Measurements from ENCODE around the gene MPST.

MPST gene

DNA sequence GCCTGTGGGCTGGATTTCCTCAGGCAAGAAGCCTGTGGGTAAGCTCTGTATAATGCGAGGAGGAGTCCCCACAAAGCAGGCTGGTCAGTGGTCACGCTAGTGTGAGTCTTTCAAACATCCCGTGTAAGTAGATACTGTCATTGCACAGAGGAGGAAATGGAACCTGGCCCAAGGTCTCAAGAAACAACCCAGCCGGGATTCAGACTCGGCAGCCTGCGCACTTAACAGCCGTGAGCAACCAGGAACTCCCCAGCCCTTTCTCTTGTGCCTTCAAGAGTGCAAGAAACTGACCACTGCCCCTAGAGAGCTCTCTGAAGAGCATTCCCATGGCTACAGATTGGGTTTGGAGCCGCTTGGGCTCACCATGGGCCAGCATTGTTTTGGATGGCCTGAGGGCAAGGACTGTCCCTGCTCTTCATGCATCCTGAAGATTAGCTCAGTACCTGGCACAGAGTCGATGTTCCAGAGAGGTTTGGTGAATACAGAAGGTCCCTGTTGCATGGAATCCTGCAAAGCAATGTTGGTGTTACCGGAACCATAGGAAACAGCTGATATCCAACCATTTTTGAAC, 6.0 kb downstream of the MPST start:
- DNase-seq (ENCODE audit: low spot score) = no peak
- in situ Hi-C loops (cut with MboI; ENCODE audit: low sequenced_read_pairs, unreplicated experiment) = no loop called here
- TF ChIP-seq, protein P1, sequence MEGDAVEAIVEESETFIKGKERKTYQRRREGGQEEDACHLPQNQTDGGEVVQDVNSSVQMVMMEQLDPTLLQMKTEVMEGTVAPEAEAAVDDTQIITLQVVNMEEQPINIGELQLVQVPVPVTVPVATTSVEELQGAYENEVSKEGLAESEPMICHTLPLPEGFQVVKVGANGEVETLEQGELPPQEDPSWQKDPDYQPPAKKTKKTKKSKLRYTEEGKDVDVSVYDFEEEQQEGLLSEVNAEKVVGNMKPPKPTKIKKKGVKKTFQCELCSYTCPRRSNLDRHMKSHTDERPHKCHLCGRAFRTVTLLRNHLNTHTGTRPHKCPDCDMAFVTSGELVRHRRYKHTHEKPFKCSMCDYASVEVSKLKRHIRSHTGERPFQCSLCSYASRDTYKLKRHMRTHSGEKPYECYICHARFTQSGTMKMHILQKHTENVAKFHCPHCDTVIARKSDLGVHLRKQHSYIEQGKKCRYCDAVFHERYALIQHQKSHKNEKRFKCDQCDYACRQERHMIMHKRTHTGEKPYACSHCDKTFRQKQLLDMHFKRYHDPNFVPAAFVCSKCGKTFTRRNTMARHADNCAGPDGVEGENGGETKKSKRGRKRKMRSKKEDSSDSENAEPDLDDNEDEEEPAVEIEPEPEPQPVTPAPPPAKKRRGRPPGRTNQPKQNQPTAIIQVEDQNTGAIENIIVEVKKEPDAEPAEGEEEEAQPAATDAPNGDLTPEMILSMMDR (IDR thresholded peaks at IDR 0.05; ENCODE audit: borderline replicate concordance, control extremely low read depth, extremely low read depth, insufficient read depth, missing control alignments) = no peak

DNA sequence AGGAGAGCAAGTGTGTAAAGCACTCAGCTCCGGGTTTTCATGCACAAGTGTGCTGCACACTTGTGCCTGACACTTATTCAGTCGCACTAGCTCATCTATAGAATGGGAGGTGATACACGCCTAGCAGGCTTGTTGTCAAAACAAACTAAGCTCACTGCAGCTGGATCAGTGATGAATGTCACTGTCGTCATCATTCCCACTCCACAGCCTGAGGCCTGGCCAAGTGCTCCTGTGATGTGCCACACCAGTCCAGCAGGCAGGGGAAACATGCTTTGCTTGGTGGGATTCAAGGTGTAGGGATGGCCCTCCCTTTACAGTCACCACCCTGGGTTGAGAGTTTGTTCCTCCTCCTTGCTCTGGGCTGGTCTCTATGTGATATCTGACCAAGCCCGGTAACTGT, 6.8 kb downstream of the MPST start:
- in situ Hi-C loops (cut with MboI; ENCODE audit: low sequenced_read_pairs, unreplicated experiment) = no loop called here
- DNase-seq (ENCODE audit: low spot score) = no peak
- TF ChIP-seq, protein P1 (IDR thresholded peaks at IDR 0.05; ENCODE audit: borderline replicate concordance, control extremely low read depth, extremely low read depth, insufficient read depth, missing control alignments) = no peak

DNA sequence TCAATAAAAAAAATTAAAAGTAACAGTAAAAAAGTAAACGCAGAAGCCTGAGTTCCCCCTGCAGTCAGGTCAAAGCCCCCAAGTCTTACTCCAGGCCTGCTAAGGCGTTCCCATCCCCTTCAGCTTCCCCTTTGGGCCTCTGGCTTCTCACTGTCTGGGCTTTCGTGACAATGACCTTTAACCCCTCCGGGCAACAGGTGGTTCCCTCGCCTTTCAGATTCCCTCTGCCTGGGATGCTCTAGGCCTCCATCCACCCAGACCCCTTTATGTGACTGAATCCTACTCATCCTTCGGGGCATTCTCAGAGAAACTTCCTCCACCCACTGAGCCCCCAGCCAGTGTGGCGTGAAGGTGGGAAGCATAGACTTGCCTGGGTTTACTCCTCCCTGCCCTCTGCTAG, 8.0 kb downstream of the MPST start:
- in situ Hi-C loops (cut with MboI; ENCODE audit: low sequenced_read_pairs, unreplicated experiment) = no loop called here
- TF ChIP-seq, protein P1 (IDR thresholded peaks at IDR 0.05; ENCODE audit: borderline replicate concordance, control extremely low read depth, extremely low read depth, insufficient read depth, missing control alignments) = no peak

DNA sequence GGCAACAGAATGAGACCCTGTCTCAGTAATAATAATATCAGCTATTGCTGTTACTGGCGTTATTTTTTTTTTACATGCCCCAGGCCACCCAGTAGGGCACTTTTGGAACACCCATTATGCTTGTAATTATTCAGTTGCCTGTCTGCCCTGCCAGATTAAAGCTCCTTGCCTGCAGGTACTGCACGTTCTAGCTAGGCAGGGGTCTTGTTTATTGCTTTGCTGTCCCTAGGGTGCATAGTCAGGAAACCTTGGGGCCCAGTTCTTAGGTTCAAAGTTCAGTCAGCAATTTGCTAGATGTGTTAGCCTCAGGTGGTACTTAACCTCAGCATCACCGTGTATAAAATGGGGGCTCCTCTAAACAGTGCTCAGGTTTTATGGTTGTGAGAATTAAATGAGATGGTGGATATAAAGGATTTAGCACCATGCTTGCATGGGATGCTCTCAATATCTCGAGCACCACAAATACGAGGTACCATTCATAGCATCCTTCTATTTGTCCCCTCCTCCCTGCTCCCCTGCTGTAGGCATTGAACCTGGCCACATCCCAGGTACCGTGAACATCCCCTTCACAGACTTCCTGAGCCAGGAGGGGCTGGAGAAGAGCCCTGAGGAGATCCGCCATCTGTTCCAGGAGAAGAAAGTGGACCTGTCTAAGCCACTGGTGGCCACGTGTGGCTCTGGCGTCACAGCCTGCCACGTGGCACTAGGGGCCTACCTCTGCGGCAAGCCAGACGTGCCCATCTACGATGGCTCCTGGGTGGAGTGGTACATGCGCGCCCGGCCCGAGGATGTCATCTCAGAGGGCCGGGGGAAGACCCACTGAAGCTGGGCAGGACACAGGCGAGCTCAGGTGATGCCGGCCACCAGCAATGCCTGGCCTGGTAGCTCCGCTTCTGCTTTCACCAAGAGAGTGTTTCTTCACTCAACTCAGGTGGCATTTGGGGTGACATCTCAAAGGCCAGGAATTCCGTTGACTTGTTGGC, 9.4 kb downstream of the MPST start:
- TF ChIP-seq, protein P1 (IDR thresholded peaks at IDR 0.05; ENCODE audit: borderline replicate concordance, control extremely low read depth, extremely low read depth, insufficient read depth, missing control alignments) = no peak
- in situ Hi-C loops (cut with MboI; ENCODE audit: low sequenced_read_pairs, unreplicated experiment) = no loop called here
- no peak for DNase-seq (ENCODE audit: low spot score)

More for the DNA sequence above, 8.0 kb downstream of the MPST start:
- DNase-seq (ENCODE audit: low spot score) = no peak

DNA sequence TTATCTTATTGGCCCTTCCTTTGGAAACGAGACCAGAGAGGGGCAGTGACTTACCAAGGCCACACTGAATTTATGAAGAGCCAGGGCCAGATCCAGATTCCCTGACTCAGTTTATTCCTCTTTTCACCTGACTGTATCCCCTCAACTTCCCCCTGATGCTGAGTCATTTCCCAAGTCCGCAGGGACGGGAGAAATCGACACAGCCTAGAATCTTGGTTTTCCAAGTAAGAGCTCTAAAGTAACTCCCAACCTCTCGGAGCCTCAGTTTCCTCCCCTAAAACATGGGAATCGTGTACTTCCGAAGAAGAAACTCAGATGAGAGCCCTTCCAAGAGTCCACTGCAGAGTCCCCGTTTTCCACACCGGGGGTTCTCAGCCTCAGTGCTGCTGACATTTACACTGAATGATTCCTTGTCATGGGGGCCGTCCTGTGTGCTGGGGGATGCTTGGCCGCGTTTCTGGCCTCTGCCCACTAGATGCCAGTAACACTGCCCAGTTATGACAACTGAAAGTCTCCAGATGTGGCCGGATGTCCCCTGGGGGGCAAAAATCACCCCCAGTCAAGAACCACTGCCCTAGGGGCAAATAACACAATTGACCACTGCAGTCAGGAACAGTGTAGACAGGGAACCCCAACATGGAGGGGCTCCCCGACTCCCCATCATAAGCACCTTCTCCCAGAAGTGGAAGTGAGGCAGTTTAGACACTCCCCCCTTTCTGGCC, 11.2 kb downstream of the MPST start:
- in situ Hi-C loops (cut with MboI; ENCODE audit: low sequenced_read_pairs, unreplicated experiment) = no loop called here
- TF ChIP-seq, protein P1 (IDR thresholded peaks at IDR 0.05; ENCODE audit: borderline replicate concordance, control extremely low read depth, extremely low read depth, insufficient read depth, missing control alignments) = no peak
- no peak for DNase-seq (ENCODE audit: low spot score)

DNA sequence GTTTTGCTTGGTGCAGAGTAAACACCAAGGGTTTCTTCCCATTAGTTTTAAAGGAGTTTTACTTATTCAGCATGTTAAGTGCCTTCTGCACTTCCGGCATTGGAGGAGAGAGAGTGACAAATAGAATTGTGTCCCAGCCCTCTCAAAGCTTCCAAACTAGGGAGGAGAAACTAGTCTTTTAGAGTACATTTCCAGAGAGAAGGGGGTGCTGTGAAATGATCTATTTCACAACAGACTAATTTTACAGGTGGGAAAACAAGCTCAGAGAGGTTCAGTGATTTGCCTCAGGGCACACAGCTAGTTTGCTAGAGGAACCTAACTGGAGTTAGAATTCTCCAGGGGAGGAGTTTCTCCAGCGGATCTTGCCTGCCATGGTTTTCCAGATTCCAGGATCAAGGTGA, 12.6 kb downstream of the MPST start:
- TF ChIP-seq, protein P1 (IDR thresholded peaks at IDR 0.05; ENCODE audit: borderline replicate concordance, control extremely low read depth, extremely low read depth, insufficient read depth, missing control alignments) = no peak
- no peak for DNase-seq (ENCODE audit: low spot score)
- in situ Hi-C loops (cut with MboI; ENCODE audit: low sequenced_read_pairs, unreplicated experiment) = no loop called here
